Psoas muscle (tissue), 8 donors: Measurements from ENCODE around the gene DSC1. TPM values are rescaled to one million over a fixed set of nuclear protein-coding genes. Genes with fewer than 3 reads are reported as not detected.
A peak's percentile ranks its signal among the peaks of the same experiment; 100 is the strongest.

Source experiments
- ATAC-seq, 4 donors: fragments of 200-7000 bp; cut with Tn5 transposase; one replicate each; pipeline ENCODE4 v1.9.1; 2020; ENCODE audit warnings: moderate library complexity in 3 of 4, mild to moderate bottlenecking in 2 of 4
- DNase-seq, 2 donors: peaks; one replicate each; pipeline ENCODE4 v3.0.0-alpha.2; 2020
- H3K27ac ChIP-seq: fragments of 200-600 bp; one replicate; pipeline ENCODE4 v1.8.0; 2022
- H3K27me3 ChIP-seq, 3 donors: fragments of 200-600 bp in 1 of 3; one replicate each; pipeline versions ENCODE4 v1.6.1 to v1.8.0; 2013 to 2022; ENCODE audit warnings: low read length in 2 of 3, mild to moderate bottlenecking in 2 of 3, moderate library complexity in 1 of 3; ENCODE audit not compliant: insufficient read depth in 3 of 3
- H3K36me3 ChIP-seq, 2 donors: fragments of 200-600 bp in 1 of 2; one replicate each; pipeline versions ENCODE4 v1.6.1 to v1.8.0; 2013 to 2022; ENCODE audit warnings: low read depth in 1 of 2, mild to moderate bottlenecking in 1 of 2, moderate library complexity in 1 of 2; ENCODE audit not compliant: insufficient read depth in 1 of 2
- H3K4me1 ChIP-seq: fragments of 200-600 bp; one replicate; pipeline ENCODE4 v1.8.0; 2022
- H3K4me3 ChIP-seq: fragments of 200-600 bp; one replicate; pipeline ENCODE4 v1.8.0; 2022; ENCODE audit warnings: mild to moderate bottlenecking
- H3K9me3 ChIP-seq: fragments of 200-600 bp; one replicate; pipeline ENCODE4 v1.8.0; 2022
- CTCF ChIP-seq: fragments of 200-600 bp; IDR thresholded peaks from one replicate; pipeline ENCODE4 v1.8.0; 2022; ENCODE audit warnings: antibody characterized with exemption
- WGBS, 3 donors: extraction: QIAGEN DNeasy Blood & Tissue Kit; methylation state at CpG; one replicate each; pipeline versions ENCODE4 v1.1.6 to v1.1.7; 2013; 5-methylcytosine and 5-hydroxymethylcytosine counted together
- intact Hi-C, 2 donors: fragments of 100-400 bp; cut with DNase I; formaldehyde crosslinking; loops; one replicate each; pipeline versions ENCODE4 v1.11.0 to v1.14.2; 2022
- polyA plus RNA-seq, 3 donors: library from polyadenylated mRNA; stranded (reverse); fragments of 200-250 nt; gene quantifications; one replicate each; pipeline ENCODE4 v1.2.3, GENCODE V29; 2013
- total RNA-seq, 4 donors: library from RNA; stranded (reverse); fragmentation: NEBNext Ultra II Directional in 2 of 4; extraction: Animal tissue kit (Norgen Biotek cat#: 25700) in 2 of 4; gene quantifications; one replicate each; pipeline versions ENCODE4 v1.2.1 to v1.2.4, GENCODE V29; 2021 to 2023
- donor health status: healthy with polysubstance abuse.
- donor health status: DM: no; HTN: no; CAD: no; lungs with moderate emphysema.
- donor health status: Bipolar disorder and iron deficiency.
- donor health status: healthy.
- donor health status: DM: yes; HTN: yes; CAD: no.
- donor health status: DM: no; HTN: no; CAD: no.
- donor health status: DM: no; HTN: no; CAD: no.
- donor health status: DM: yes; HTN: yes; CAD: no.

Gene DSC1
- total and polyA plus RNA-seq, 7 donors, result not detected

GRCh38 chr18:31100436-31101182, 62.0 kb downstream of the DSC1 start:
- WGBS, 3 donors, result 11 to 14% (median 14%) methylated on average over 23 of the region's 23 CpGs
- TF ChIP-seq CTCF, result no peak
- Histone ChIP-seq H3K27me3 (peaks cover 0 to 31% (median 7%) of the 10 kb centered on the region in 3 donors), H3K4me1 (no peaks in the 10 kb centered on the region), H3K36me3 (no peaks in the 10 kb centered on the region), H3K4me3 (peak overlapping the region; percentile 57), H3K9me3 (peaks cover 4% of the 10 kb centered on the region), H3K27ac (no peak overlapping the region)
- intact Hi-C loops, result no loop called here
- DNase-seq (peak in 1 of 2 donors; percentile 41), ATAC-seq (no peak)

DNA sequence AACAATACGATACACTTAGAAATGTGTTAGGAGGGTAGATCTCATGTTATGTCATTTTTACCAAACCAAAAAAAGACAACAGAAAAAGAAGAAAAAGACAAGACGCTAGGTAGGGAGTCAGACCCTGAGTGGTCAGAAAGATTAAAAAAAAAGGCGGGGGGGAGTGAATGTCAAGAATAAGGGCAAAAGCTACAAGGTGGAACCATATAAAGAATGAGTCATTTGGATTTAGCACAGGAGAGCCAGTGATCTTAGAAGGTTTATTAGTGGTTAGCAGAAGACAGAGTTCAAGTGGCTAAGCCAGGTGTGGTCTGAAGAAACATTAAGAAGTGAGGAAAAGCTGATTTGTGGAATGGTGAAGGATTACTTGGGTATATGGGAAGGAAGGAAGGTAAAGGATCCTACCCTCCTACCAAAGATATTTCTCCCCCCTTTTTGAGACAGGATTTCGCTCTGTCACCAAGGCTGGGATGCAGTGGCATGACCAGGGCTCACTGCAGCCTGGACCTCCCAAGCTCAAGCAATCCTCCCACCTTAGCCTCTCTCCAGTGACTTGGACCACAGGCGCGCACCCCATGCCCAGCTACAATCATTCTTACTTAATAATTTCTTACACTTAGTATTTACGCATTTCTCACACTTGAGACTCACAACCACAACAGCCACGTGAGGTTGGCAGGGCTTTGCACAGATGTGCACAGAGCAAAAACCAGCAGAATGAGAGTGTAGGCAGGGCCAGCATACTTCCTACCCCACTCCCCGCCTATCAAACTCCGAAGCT, 63.0 kb downstream of the DSC1 start:
- peaks cover 0 to 31% (median 7%) of the 10 kb centered on the region in 3 donors for H3K27me3 ChIP-seq
- ATAC-seq, result no peak
- intact Hi-C loops, result no loop called here
- no peaks in the 10 kb centered on the region for H3K36me3 ChIP-seq
- whole genome bisulfite sequencing, 3 donors, result 88 to 90% (median 89%) methylated on average over 10 of the region's 10 CpGs
- no peak for TF ChIP-seq CTCF
- H3K27ac ChIP-seq, result no peak overlapping the region
- H3K4me1 ChIP-seq, result no peaks in the 10 kb centered on the region
- no peak for DNase-seq
- H3K4me3 ChIP-seq, result no peak overlapping the region
- peaks cover 4% of the 10 kb centered on the region for H3K9me3 ChIP-seq

DNA sequence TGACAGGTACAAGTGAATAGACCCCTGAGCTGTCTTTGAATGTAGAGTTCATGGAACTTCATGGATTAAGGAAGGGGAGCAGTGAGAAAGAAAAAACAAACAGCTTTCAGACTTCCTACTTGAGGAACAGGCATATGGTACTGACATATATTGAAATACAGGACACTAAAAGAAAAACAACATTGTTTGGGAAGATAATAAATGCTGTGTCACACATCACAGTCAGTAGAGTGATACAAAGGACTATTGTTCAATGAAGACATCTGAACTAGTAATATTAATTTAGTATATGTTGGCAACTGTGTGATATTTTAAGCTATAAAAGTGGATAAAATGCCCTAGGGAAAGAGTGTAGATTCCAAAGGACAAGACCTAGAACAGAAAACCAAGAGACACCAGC, 63.8 kb downstream of the DSC1 start:
- no peak for TF ChIP-seq CTCF
- Histone ChIP-seq H3K27ac (no peak overlapping the region), H3K4me1 (no peaks in the 10 kb centered on the region), H3K9me3 (peaks cover 4% of the 10 kb centered on the region), H3K4me3 (no peak overlapping the region), H3K36me3 (no peaks in the 10 kb centered on the region), H3K27me3 (peaks cover 0 to 31% (median 7%) of the 10 kb centered on the region in 3 donors)
- intact Hi-C loops, result no loop called here
- DNase-seq, result no peak
- no peak for ATAC-seq

GRCh38 chr18:31097666-31098065, 65.0 kb downstream of the DSC1 start:
- intact Hi-C loops, result no loop called here
- no peak overlapping the region for H3K4me3 ChIP-seq

More at GRCh38 chr18:31097666-31098065, 65.0 kb downstream of the DSC1 start:
- Histone ChIP-seq H3K4me1 (no peaks in the 10 kb centered on the region), H3K9me3 (peaks cover 4% of the 10 kb centered on the region), H3K27me3 (peaks cover 0 to 29% (median 7%) of the 10 kb centered on the region in 3 donors), H3K36me3 (no peaks in the 10 kb centered on the region), H3K27ac (no peak overlapping the region)
- WGBS, 3 donors, result 51 to 63% (median 62%) methylated on average over 3 of the region's 3 CpGs
- no peak for DNase-seq
- no peak for TF ChIP-seq CTCF
- no peak for ATAC-seq
